OCI-LY1 (cell line): Measurements from ENCODE around the gene DEGS2.

Experiments
- H2AFZ ChIP-seq: fragments of 200-600 bp; sonication (generic), shearing (Covaris generic); 2 replicates; pipeline ENCODE4 v1.6.0; 2014; ENCODE audit warnings: antibody characterized with exemption, mild to moderate bottlenecking, low read length
- H3F3A ChIP-seq: fragments of 200-600 bp; sonication (generic), shearing (Covaris generic); 2 replicates; pipeline ENCODE4 v1.6.0; 2014; ENCODE audit warnings: mild to moderate bottlenecking, antibody characterized with exemption, low read length, moderate library complexity; ENCODE audit not compliant: insufficient read depth
- H3K27ac ChIP-seq: fragments of 200-600 bp; sonication (generic); 2 replicates; pipeline ENCODE4 v1.5.1; 2014; ENCODE audit warnings: low read length, mixed run types, mild to moderate bottlenecking, low read depth; ENCODE audit not compliant: poor library complexity, severe bottlenecking
- H3K27me3 ChIP-seq: fragments of 200-600 bp; sonication (generic); 2 replicates; pipeline ENCODE4 v1.6.0; 2014; ENCODE audit warnings: antibody characterized with exemption, mild to moderate bottlenecking, low read length, moderate library complexity; ENCODE audit not compliant: insufficient read depth
- H3K36me3 ChIP-seq: fragments of 200-600 bp; sonication (generic); 2 replicates; pipeline ENCODE4 v1.6.1; 2014; ENCODE audit warnings: mild to moderate bottlenecking, antibody characterized with exemption, low read length, moderate library complexity, mixed read lengths; ENCODE audit not compliant: insufficient read depth
- H3K4me1 ChIP-seq: fragments of 200-600 bp; sonication (generic); 2 replicates; pipeline ENCODE4 v1.5.1; 2014; ENCODE audit warnings: mild to moderate bottlenecking, low read length, moderate library complexity; ENCODE audit not compliant: insufficient read depth, severe bottlenecking
- H3K4me2 ChIP-seq: fragments of 200-600 bp; sonication (generic), shearing (Covaris generic); 2 replicates; pipeline ENCODE4 v1.6.1; 2014; ENCODE audit warnings: low read length
- H3K4me3 ChIP-seq: fragments of 200-600 bp; sonication (generic); 2 replicates; pipeline ENCODE4 v1.5.1; 2014; ENCODE audit warnings: low read length, low read depth, mild to moderate bottlenecking, mixed read lengths; ENCODE audit not compliant: poor library complexity, severe bottlenecking
- H3K79me2 ChIP-seq: fragments of 200-600 bp; shearing (Covaris generic); 2 replicates; pipeline ENCODE4 v1.6.1; 2016; ENCODE audit warnings: mixed run types, low read length, mixed read lengths; ENCODE audit not compliant: insufficient read depth
- H3K9ac ChIP-seq: fragments of 200-600 bp; sonication (generic), shearing (Covaris generic); 2 replicates; pipeline ENCODE4 v1.6.1; 2014; ENCODE audit warnings: mild to moderate bottlenecking, low read length, mixed read lengths
- H3K9me2 ChIP-seq: fragments of 200-600 bp; sonication (generic), shearing (Covaris generic); 2 replicates; pipeline ENCODE4 v1.6.1; 2014; ENCODE audit warnings: low read depth, mild to moderate bottlenecking, low read length, mixed read lengths
- H3K9me3 ChIP-seq: fragments of 200-600 bp; shearing (Covaris generic); 2 replicates; pipeline ENCODE4 v1.6.1; 2014; ENCODE audit warnings: low read length, mixed read lengths
- H4K20me1 ChIP-seq: fragments of 200-600 bp; sonication (generic), shearing (Covaris generic); 2 replicates; pipeline ENCODE4 v1.6.0; 2016; ENCODE audit warnings: mild to moderate bottlenecking, low read length; ENCODE audit not compliant: insufficient read depth
- CTCF ChIP-seq: fragments of 200-600 bp; sonication (generic), shearing (Covaris generic); IDR thresholded peaks from 2 replicates; pipeline ENCODE4 v1.5.1; 2017; ENCODE audit warnings: mild to moderate bottlenecking, antibody characterized with exemption, low read length, moderate library complexity, mixed read lengths
- EZH2 ChIP-seq: fragments of 200-600 bp; sonication (generic), shearing (Covaris generic); IDR thresholded peaks from 2 replicates; pipeline ENCODE4 v1.8.0; 2017; ENCODE audit warnings: borderline replicate concordance, mixed run types, mild to moderate bottlenecking, antibody characterized with exemption, low read length, moderate library complexity, mixed read lengths

Gene DEGS2

GRCh38 chr14:100170880-100171279 lies 11.4 kb upstream of the DEGS2 start:
- Histone ChIP-seq H2AFZ (no peak overlapping the region), H4K20me1 (no peaks in the 10 kb centered on the region), H3K9ac (no peak overlapping the region), H3K4me3 (no peak overlapping the region), H3K9me3 (no peaks in the 10 kb centered on the region), H3F3A (no peaks in the 10 kb centered on the region), H3K9me2 (no peaks in the 10 kb centered on the region), H3K27me3 (no peaks in the 10 kb centered on the region), H3K4me2 (no peak overlapping the region), H3K4me1 (peaks cover 7% of the 10 kb centered on the region), H3K79me2 (no peaks in the 10 kb centered on the region), H3K36me3 (no peaks in the 10 kb centered on the region), H3K27ac (no peak overlapping the region)
- TF ChIP-seq EZH2 (no peak), CTCF (no peak)

DNA sequence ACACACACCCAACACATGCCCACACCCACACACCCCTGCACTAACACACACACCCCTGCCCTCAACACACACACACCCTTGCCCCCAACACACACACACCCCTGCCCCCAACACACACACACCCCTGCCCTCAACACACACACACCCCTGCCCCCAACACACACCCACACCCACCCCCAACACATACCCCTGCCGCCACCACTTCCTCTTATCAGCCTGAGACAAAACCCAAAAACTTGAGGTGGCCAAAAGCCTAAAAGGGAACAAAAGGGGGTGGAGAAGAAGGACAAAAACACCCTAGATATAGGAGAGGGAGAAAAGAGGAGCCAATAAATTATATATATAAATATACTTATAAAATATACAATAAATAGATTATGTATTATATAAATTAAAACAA lies 9.1 kb upstream of the DEGS2 start:
- Histone ChIP-seq H3K36me3 (no peaks in the 10 kb centered on the region), H2AFZ (no peak overlapping the region), H3F3A (no peaks in the 10 kb centered on the region), H4K20me1 (no peaks in the 10 kb centered on the region), H3K27ac (no peak overlapping the region), H3K79me2 (no peaks in the 10 kb centered on the region), H3K4me1 (peaks cover 7% of the 10 kb centered on the region), H3K4me2 (no peak overlapping the region), H3K9ac (no peak overlapping the region), H3K9me2 (no peaks in the 10 kb centered on the region), H3K9me3 (no peaks in the 10 kb centered on the region), H3K4me3 (no peak overlapping the region), H3K27me3 (0 out of 2 replicates have a peak, but pooled peaks cover 5% of the 10 kb centered on the region)
- no peak for TF ChIP-seq CTCF
- TF ChIP-seq EZH2, result no peak

DNA sequence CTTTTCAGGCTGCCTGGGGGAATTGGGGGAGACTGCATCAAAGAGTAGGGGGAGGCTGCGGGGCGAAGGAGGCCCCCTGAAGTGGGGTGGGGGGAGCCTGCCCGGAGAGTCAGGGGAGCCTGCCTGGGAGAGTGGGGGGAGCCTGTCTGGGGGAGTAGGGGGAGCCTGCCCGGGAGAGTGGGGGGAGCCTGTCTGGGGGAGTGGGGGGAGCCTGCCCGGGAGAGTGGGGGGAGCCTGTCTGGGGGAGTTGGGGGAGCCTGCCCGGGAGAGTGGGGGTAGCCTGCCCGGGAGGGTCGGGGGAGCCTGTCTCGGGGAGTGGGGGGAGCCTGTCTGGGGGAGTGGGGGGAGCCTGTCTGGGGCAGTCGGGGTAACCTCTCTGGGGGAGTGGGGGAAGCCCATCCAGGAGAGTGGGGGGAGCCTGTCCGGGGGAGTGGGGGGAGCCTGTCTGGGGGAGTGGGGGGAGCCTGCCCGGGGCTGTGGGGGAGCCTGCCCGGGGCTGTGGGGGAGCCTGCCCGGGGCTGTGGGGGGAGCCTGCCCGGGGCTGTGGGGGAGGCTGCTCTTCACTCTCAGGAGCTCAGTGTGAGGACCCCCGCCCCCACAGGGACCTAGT lies 6.5 kb upstream of the DEGS2 start:
- Histone ChIP-seq H3K4me3 (no peak overlapping the region), H3F3A (no peaks in the 10 kb centered on the region), H3K36me3 (no peaks in the 10 kb centered on the region), H3K79me2 (no peaks in the 10 kb centered on the region), H3K27me3 (0 out of 2 replicates have a peak, but pooled peaks cover 5% of the 10 kb centered on the region), H3K4me1 (peaks cover 7% of the 10 kb centered on the region), H3K9ac (no peak overlapping the region), H3K9me3 (no peaks in the 10 kb centered on the region), H3K4me2 (no peak overlapping the region), H3K9me2 (no peaks in the 10 kb centered on the region), H2AFZ (no peak overlapping the region), H3K27ac (no peak overlapping the region), H4K20me1 (no peaks in the 10 kb centered on the region)
- no peak for TF ChIP-seq CTCF
- TF ChIP-seq EZH2, result no peak
